NCI-H2171 (cell line): ENCODE data around the gene PLEKHA5.
"Not testable (repeated sequence)": the region's sequence is repeated elsewhere in the genome, so short reads cannot be mapped to it uniquely, and the experiment has no call there.

Experiments used
- DNase-seq: peaks from one replicate; lab custom pipeline; 2025; lab: John Stamatoyannopoulos, UW

Gene PLEKHA5, protein sequence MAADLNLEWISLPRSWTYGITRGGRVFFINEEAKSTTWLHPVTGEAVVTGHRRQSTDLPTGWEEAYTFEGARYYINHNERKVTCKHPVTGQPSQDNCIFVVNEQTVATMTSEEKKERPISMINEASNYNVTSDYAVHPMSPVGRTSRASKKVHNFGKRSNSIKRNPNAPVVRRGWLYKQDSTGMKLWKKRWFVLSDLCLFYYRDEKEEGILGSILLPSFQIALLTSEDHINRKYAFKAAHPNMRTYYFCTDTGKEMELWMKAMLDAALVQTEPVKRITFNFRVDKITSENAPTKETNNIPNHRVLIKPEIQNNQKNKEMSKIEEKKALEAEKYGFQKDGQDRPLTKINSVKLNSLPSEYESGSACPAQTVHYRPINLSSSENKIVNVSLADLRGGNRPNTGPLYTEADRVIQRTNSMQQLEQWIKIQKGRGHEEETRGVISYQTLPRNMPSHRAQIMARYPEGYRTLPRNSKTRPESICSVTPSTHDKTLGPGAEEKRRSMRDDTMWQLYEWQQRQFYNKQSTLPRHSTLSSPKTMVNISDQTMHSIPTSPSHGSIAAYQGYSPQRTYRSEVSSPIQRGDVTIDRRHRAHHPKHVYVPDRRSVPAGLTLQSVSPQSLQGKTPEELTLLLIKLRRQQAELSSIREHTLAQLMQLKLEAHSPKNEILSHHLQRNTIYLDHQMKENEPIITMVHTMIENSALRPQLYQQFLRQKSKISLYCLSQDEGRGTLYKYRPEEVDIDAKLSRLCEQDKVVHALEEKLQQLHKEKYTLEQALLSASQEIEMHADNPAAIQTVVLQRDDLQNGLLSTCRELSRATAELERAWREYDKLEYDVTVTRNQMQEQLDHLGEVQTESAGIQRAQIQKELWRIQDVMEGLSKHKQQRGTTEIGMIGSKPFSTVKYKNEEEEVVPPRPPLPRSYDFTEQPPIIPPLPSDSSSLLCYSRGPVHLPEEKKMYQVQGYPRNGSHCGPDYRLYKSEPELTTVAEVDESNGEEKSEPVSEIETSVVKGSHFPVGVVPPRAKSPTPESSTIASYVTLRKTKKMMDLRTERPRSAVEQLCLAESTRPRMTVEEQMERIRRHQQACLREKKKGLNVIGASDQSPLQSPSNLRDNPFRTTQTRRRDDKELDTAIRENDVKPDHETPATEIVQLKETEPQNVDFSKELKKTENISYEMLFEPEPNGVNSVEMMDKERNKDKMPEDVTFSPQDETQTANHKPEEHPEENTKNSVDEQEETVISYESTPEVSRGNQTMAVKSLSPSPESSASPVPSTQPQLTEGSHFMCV

DNA sequence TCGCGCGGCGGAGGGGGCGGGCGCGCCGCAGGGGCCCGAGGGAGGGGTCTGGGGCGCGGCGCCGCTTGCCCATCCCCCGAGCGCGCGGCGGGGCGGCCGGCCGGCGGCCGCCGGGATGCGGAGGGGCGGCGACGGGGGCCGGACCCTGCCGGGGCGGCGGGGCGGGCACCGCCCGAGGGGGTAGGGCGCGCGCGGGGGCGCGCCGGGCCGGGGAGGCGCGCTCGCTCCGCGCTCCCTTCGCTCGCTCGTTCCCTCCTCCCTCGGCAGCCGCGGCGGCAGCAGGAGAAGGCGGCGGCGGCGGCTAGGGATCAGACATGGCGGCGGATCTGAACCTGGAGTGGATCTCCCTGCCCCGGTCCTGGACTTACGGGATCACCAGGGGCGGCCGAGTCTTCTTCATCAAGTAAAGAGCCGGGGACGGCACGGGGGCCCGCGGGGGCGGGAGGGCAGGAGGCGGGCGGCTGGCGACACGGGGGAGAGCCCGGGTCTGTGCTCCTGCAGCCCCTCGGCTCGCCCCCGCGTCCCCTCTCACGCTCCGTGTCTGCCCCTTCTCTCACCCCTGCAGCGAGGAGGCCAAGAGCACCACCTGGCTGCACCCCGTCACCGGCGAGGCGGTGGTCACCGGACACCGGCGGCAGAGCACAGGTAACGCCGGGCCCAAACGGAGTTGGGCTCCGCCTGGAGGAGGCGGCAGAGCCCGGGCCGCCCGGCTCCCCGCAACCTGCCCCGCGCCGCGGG lies at the start of gene PLEKHA5:
Gene PLEKHA5, plus strand, starts transcription at position 248 of the 738 bp plus-strand sequence. Its CDS starts 67 bp downstream, at position 315.
- peak; percentile 41 for DNase-seq

- no peak for DNase-seq
Measured at GRCh38 chr12:19080918-19081317, 48.6 kb upstream of the PLEKHA5 start.

GRCh38 chr12:19082365-19082911 lies 47.1 kb upstream of the PLEKHA5 start:
- no peak for DNase-seq

GRCh38 chr12:19084547-19084946 lies 45.0 kb upstream of the PLEKHA5 start:
- DNase-seq: no peak

DNA sequence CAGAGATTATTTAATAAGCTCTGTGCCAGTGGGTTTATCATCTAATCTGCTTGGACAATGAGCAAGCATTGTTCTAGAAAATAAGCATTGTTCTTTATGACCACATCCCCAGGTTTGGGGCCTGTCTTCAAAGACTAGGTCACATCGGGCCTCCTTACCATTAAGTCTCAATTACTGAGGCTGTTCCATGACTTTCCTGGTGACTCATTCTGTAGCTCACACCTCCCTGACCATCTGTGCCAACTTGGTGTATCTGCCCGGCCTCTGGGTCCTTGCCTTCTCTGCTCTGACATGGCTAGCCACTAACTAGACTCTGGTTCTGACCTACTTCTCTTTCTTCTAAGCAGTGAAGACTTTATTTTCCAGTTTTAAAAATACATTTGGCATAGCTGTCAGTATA lies 44.4 kb upstream of the PLEKHA5 start:
- no peak for DNase-seq

DNA sequence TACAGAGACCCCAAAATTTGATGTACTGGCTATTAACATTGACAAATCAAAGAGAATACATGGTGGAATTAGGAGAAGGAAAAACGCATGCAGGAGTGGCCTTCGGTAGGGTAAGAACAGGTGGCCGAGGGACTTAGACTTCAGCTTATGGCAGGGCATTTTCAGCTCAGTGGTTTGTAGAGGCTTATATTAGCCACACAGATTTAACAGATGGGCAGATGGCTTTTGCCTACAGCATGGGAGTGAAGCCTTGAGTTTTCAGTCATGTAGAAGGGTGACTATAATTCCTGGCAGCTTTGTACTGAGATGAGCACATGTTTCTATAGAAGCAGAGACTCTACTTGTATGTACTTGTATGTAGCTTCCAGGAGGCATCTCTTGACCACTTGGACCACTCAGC lies 40.9 kb upstream of the PLEKHA5 start:
- no peak for DNase-seq

DNA sequence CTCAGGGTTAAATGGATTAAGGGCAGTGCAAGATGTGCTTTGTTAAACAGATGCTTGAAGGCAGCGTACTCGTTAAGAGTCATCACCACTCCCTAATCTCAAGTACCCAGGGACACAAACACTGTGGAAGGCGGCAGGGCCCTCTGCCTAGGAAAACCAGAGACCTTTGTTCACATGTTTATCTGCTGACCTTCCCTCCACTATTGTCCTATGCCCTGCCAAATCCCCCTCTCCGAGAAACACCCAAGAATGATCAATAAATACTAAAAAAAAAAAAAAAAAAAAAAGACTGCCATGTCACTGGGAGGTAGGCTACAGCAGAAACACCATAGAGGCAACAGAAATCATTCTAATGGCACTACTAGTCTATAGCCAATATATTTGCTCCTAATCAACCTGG lies 37.1 kb upstream of the PLEKHA5 start:
- not testable (repeated sequence) for DNase-seq

- no peak for DNase-seq
Measured at GRCh38 chr12:19093218-19093617, 36.3 kb upstream of the PLEKHA5 start.

GRCh38 chr12:19095331-19095730 lies 34.2 kb upstream of the PLEKHA5 start:
- DNase-seq: no peak

DNA sequence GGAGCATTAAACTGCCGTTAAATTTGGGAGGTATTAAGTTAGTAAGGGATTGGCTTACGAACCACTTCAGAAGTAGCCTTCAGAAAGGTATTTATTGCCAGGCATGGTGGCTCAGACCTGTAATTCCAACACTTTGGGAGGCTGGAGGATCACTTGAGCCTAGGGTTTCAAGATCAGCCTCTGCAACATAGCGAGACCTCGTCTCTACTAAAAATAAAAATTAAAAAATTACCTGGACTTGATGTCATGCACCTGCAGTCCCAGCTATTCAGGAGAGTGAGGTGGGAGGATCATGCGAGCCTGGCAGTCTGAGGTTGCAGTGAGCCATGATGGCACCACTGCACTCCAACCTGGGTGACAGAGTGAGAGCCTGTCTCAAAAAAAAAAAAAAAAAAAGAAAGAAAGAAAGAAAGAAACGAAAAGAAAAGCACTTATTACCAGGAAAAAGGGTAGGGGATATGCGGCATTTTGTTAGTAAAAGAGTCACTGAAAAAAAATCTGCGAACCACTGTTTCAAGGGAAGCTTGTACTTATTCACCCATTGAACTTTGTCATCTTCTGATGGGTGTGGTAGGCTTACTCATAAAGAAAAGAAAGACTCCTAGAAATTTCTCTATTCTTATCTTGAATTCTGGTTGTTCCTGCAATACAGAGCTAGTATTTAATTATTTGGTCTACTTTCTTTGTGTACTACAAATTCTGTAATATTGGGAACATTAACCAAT lies 33.6 kb upstream of the PLEKHA5 start:
- DNase-seq: no peak

DNA sequence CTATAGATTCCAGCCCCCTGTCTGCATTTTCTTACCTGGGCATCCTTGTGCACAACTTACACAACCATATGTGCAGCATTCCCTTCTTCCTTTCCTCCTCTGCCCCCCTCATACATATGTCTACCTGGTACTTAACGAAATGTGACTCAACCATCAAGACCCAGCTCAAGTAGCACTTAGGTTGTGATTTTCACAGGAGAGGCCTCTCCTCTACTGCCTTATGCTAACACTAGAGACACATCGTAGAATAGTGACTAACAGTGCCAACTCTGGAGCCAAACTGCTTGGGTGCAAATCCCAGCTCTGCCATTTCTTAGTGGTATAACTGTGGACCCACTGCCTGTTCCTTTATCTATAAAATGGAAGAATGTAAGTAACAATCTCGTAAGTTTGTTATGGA lies 24.1 kb upstream of the PLEKHA5 start:
- no peak for DNase-seq

- DNase-seq: no peak
Measured at GRCh38 chr12:19107750-19108149, 21.8 kb upstream of the PLEKHA5 start.

- DNase-seq: no peak
Measured at GRCh38 chr12:19110221-19110940, 19.2 kb upstream of the PLEKHA5 start.

DNA sequence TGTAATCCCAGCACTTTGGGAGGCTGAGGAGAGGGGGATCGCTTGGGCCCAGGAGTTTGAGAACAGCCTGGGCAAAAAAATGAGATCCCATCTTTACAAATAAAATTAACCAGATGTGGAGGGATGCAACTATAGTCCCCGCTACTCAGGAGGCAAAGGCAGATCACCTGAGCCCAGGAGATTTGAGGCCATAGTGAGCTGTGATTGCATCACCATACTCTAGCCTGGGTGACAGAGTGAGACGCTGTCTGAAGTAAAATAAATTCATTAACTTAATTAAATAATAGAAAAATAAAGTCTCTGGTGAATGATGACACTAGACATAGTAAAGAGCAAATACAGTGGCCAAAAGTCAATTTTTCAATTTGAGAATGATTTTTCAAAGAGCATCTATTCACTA lies 16.1 kb upstream of the PLEKHA5 start:
- no peak for DNase-seq

- no peak for DNase-seq
Measured at GRCh38 chr12:19115285-19115684, 14.2 kb upstream of the PLEKHA5 start.

DNA sequence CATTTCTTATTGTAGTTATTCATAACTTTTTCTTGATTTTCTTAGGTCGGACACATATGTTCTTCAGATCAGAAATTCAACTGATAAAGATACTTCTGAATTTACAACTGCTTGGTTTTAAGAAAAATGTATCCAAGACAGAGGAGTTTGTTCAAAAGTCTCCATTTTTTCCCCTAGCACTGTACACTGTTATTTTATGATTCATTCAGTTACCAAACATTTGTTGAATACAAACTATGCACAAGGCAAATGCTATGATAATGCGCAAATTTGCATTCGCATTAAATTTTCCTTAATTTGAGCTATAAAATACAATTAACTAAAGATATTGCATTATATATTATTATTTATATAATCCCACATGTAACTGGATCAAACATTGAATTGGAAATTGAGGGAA lies 10.1 kb upstream of the PLEKHA5 start:
- no peak for DNase-seq

DNA sequence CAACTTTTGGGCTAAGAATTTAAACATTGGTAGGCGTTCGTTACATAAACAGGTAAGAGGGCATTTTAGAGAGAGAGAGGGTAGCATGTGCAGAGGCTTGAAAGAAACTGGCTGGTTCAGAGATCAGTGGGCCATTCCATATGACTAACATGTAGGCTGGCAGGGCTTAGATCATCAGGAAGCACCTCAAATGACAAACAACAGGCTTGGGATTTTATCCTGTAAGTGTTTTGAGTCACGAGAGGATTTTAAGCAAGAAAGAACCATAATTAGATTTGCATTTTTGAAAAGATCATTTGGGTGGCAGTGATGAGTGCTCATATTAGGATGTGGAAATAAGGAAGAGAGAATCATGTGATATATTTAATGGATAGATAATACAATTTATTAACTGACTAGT lies 8.7 kb upstream of the PLEKHA5 start:
- no peak for DNase-seq

GRCh38 chr12:19121449-19122018 lies 8.0 kb upstream of the PLEKHA5 start:
- DNase-seq: no peak

DNA sequence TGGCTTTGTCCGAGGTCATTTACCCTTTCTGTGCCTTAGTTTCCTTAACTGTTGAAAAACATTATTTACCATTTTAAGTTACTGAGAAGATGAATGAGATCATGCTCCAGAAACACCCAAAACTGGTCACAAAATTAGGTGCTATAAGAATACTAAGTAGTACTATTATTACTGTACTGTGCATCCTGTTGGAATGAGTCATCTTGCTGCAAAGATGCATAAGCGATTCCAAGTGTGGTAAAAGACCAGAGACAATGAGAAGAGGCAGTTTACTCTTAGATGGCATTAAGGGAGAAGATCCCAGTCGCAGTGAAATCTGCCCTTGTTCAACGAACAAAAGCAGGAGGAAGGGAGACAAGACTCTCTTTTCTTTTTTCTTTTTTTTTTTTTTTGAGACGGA lies 4.2 kb upstream of the PLEKHA5 start:
- no peak for DNase-seq

DNA sequence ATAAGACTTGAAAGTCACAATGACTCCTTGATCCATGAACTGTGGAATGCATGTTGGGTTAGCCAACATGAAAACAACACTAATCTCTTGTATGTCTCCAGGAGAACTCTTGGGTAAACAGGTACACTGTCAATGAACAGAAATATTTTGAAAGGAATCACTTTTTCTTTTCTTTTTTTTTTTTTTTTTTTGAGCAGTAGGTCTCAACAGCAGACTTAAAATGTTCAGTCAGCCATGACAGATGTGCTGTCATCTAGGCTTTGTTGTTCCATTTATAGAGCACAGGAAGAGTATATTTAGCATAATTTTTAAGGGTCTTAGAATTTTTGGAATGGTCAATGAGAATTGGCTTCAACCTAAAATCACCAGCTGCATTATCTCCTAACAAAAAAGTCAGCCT lies 2.3 kb upstream of the PLEKHA5 start:
- no peak for DNase-seq
